ENCODE results near the gene PARD3B. TPM values are rescaled to one million over a fixed set of nuclear protein-coding genes. Genes with fewer than 3 reads are reported as not detected.
"Not testable (repeated sequence)": the region's sequence is repeated elsewhere in the genome, so short reads cannot be mapped to it uniquely, and the experiment has no call there.

Gene PARD3B
- total RNA-seq, 2 experiments from 2014 or later: 0.16 TPM; not detected in 1

DNA sequence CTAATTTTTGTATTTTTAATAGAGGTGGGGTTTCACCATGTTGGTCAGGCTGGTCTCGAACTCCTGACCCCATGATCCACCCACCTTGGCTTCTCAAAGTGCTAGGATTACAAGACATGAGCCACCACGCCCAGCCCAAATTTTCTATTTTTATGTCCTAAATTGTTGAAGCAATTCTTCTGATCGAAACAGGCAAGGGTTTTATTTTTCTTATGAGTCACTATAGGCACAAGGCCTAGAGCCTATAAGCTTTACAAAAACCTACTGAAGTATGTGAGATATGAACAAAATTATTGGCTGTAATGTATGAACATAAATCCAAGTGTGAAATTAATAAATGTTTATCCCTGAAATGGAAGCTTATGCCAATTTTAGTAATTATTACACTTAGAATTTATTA lies 672.8 kb downstream of the PARD3B start:
- no peaks in the 10 kb centered on the region for H3K27me3 Mint-ChIP-seq
- H3K9me3 Mint-ChIP-seq (ENCODE audit: low read depth): no peaks in the 10 kb centered on the region
- H3K36me3 Mint-ChIP-seq: no peaks in the 10 kb centered on the region
- H3K27ac Mint-ChIP-seq: no peak overlapping the region
- ATAC-seq: no peak
- no peaks in the 10 kb centered on the region for H3K4me1 Mint-ChIP-seq
- CTCF ChIA-PET: no interaction called here
- DNase-seq: no peak
- H3K4me3 Mint-ChIP-seq: no peak overlapping the region

DNA sequence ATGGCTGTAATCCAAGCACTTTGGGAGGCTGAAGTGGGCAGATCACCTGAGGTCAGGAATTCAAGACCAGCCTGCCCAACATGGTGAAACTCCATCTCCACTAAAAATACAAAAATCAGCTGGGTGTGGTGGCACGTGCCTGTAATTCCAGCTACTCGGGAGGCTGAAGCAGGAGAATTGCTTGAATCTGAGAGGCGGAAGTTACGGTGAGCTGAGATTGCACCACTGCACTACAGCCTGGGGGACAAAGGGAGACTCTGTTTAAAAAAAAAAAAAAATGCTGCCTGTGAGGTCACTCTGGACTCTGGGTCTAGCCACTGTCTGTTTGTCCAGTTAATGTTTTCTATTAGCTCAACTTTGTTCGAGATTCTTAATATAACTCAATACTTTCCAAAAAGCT lies 673.5 kb downstream of the PARD3B start:
- H3K27me3 Mint-ChIP-seq; H3K4me3 Mint-ChIP-seq; H3K9me3 Mint-ChIP-seq (ENCODE audit: low read depth); CTCF ChIA-PET; H3K36me3 Mint-ChIP-seq; ATAC-seq; DNase-seq; H3K4me1 Mint-ChIP-seq; H3K27ac Mint-ChIP-seq: not testable (repeated sequence)

- H3K36me3 Mint-ChIP-seq: no peaks in the 10 kb centered on the region
- CTCF ChIA-PET: no interaction called here
- no peak for DNase-seq
- no peak overlapping the region for H3K4me3 Mint-ChIP-seq
- no peaks in the 10 kb centered on the region for H3K4me1 Mint-ChIP-seq
- H3K27ac Mint-ChIP-seq: no peak overlapping the region
- ATAC-seq: no peak
- no peaks in the 10 kb centered on the region for H3K27me3 Mint-ChIP-seq
- no peaks in the 10 kb centered on the region for H3K9me3 Mint-ChIP-seq (ENCODE audit: low read depth)
Observed at GRCh38 chr2:205220559-205220958, 675.3 kb downstream of the PARD3B start.

GRCh38 chr2:205232086-205232485 lies 686.8 kb downstream of the PARD3B start:
- H3K36me3 Mint-ChIP-seq: no peaks in the 10 kb centered on the region
- no peak overlapping the region for H3K27ac Mint-ChIP-seq
- H3K4me3 Mint-ChIP-seq: no peak overlapping the region
- H3K9me3 Mint-ChIP-seq (ENCODE audit: low read depth): no peaks in the 10 kb centered on the region
- CTCF ChIA-PET: no interaction called here
- H3K4me1 Mint-ChIP-seq: no peaks in the 10 kb centered on the region
- ATAC-seq (no peak), DNase-seq (no peak)
- no peaks in the 10 kb centered on the region for H3K27me3 Mint-ChIP-seq

- Mint-ChIP-seq H3K4me1 (no peaks in the 10 kb centered on the region), H3K27ac (no peak overlapping the region), H3K4me3 (no peak overlapping the region), H3K9me3 (ENCODE audit: low read depth) (no peaks in the 10 kb centered on the region), H3K36me3 (no peaks in the 10 kb centered on the region), H3K27me3 (no peaks in the 10 kb centered on the region)
- DNase-seq (no peak), ATAC-seq (no peak)
- CTCF ChIA-PET: no interaction called here
Observed at GRCh38 chr2:205235434-205235833, 690.2 kb downstream of the PARD3B start.

GRCh38 chr2:205237524-205237923 lies 692.2 kb downstream of the PARD3B start:
- H3K9me3 Mint-ChIP-seq (ENCODE audit: low read depth): no peaks in the 10 kb centered on the region
- H3K27me3 Mint-ChIP-seq: no peaks in the 10 kb centered on the region
- ATAC-seq (no peak), DNase-seq (no peak)
- H3K36me3 Mint-ChIP-seq: no peaks in the 10 kb centered on the region
- no peak overlapping the region for H3K4me3 Mint-ChIP-seq
- CTCF ChIA-PET: no interaction called here
- H3K27ac Mint-ChIP-seq: no peak overlapping the region
- no peaks in the 10 kb centered on the region for H3K4me1 Mint-ChIP-seq

DNA sequence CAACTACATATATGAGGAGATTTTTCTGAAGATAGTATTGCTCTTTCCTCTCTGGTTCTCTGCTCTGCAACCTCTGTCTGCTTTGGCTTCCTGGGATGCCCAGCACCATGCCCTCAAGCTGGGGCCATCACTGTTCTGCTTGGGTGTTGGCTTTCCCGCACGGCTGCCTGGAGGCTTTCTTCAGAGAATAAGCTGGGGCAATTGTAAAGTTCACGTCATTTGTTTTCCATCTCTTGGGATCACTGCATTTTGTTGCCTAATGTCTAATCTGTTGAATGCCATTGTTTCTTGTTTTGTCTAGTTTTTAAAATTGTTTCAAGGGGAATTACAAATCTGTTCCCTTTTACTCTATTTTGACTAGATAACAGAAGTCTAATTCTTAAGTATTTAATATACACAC lies 699.7 kb downstream of the PARD3B start:
- Mint-ChIP-seq H3K27me3 (no peaks in the 10 kb centered on the region), H3K4me1 (no peaks in the 10 kb centered on the region), H3K9me3 (ENCODE audit: low read depth) (no peaks in the 10 kb centered on the region), H3K36me3 (no peaks in the 10 kb centered on the region), H3K27ac (no peak overlapping the region), H3K4me3 (no peak overlapping the region)
- DNase-seq (no peak), ATAC-seq (no peak)
- CTCF ChIA-PET: no interaction called here

- Mint-ChIP-seq H3K36me3 (no peaks in the 10 kb centered on the region), H3K4me1 (no peaks in the 10 kb centered on the region), H3K27me3 (no peaks in the 10 kb centered on the region), H3K4me3 (no peak overlapping the region), H3K27ac (no peak overlapping the region), H3K9me3 (ENCODE audit: low read depth) (no peaks in the 10 kb centered on the region)
- ATAC-seq (no peak), DNase-seq (no peak)
- CTCF ChIA-PET: interaction anchor here (0.9 kb wide), 1 partner anchor 19 kb away, joined by 3 read pairs; no protein-coding TSS in a partner anchor
Observed at GRCh38 chr2:205245652-205246051, 700.4 kb downstream of the PARD3B start.

DNA sequence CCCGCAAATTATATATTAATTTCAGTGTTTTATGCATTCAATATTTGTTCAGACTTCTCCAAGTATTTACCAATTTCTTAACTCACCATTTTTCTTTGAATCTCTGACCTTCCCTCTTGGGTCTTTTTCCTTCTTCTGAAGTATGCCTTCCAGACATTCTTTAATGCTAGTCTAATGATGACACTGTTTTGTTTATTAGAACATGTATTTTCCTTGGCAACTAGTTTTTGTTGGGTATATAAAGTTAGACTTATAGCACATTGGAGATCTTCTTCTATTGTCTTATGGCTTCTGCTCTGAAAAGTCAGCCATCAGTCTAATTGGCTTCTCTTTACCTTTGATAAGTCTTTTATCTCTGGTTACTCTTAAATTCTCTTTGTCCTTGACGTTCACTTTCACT lies 713.8 kb downstream of the PARD3B start:
- no peaks in the 10 kb centered on the region for H3K4me1 Mint-ChIP-seq
- CTCF ChIA-PET: no interaction called here
- H3K36me3 Mint-ChIP-seq: no peaks in the 10 kb centered on the region
- H3K4me3 Mint-ChIP-seq: no peak overlapping the region
- H3K27me3 Mint-ChIP-seq: peaks cover 4% of the 10 kb centered on the region
- ATAC-seq (no peak), DNase-seq (no peak)
- H3K9me3 Mint-ChIP-seq (ENCODE audit: low read depth): no peaks in the 10 kb centered on the region
- H3K27ac Mint-ChIP-seq: no peak overlapping the region

GRCh38 chr2:205261516-205262020 lies 716.3 kb downstream of the PARD3B start:
- Mint-ChIP-seq H3K27ac (no peak overlapping the region), H3K36me3 (no peaks in the 10 kb centered on the region), H3K9me3 (ENCODE audit: low read depth) (no peaks in the 10 kb centered on the region), H3K4me1 (no peaks in the 10 kb centered on the region), H3K27me3 (peaks cover 4% of the 10 kb centered on the region), H3K4me3 (no peak overlapping the region)
- ATAC-seq (no peak), DNase-seq (no peak)
- CTCF ChIA-PET: no interaction called here

DNA sequence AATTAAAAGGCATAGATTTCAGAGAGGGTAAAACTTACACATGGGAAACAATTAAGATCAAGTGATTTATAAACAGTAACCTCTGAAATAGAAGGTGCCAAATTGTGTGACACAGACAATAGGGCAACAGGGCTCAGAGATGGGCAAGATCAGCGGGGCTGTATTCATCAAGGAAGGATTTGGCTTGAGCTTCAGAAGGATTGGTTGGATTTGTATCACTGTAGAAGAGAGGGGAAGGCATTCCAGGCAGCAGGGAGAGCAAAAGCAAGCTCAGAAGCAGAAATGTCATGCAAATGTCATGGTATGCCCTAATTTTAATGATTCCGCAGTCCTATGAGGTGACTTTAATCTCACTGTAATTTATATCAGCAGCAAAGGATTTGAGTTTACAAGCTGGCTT lies 722.0 kb downstream of the PARD3B start:
- CTCF ChIA-PET: interaction anchor here (1.2 kb wide), 1 partner anchor 9 kb away, joined by 3 read pairs; no protein-coding TSS in a partner anchor

DNA sequence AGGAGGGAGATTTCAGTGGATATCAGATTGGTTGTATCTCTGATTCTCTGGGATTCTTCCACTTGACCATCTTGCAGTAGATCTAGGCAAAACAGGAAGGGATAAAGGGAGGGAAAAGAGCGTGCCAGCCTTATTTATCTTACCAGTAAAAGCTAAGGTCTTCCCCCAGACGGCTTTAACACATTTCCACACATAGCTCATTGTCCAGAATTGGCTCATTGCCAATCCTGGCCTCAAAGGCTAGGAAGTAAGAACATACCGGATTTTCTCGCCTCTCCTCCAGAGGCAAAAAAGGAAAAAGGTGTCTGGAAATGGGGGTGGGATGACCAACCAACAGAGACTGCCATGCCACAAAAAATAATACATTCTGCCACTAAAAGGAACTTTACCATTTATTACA lies 725.4 kb downstream of the PARD3B start:
- H3K4me1 Mint-ChIP-seq: no peaks in the 10 kb centered on the region
- H3K27me3 Mint-ChIP-seq: no peaks in the 10 kb centered on the region
- CTCF ChIA-PET: interaction anchor here (0.9 kb wide), 1 partner anchor 9 kb away, joined by 3 read pairs; no protein-coding TSS in a partner anchor
- H3K4me3 Mint-ChIP-seq: no peak overlapping the region
- ATAC-seq (no peak), DNase-seq (no peak)
- no peaks in the 10 kb centered on the region for H3K36me3 Mint-ChIP-seq
- H3K9me3 Mint-ChIP-seq (ENCODE audit: low read depth): no peaks in the 10 kb centered on the region
- H3K27ac Mint-ChIP-seq: no peak overlapping the region

More for the DNA sequence above, 722.0 kb downstream of the PARD3B start:
- no peaks in the 10 kb centered on the region for H3K27me3 Mint-ChIP-seq
- H3K9me3 Mint-ChIP-seq (ENCODE audit: low read depth): no peaks in the 10 kb centered on the region
- DNase-seq (no peak), ATAC-seq (no peak)
- H3K36me3 Mint-ChIP-seq: no peaks in the 10 kb centered on the region
- no peaks in the 10 kb centered on the region for H3K4me1 Mint-ChIP-seq
- no peak overlapping the region for H3K27ac Mint-ChIP-seq
- no peak overlapping the region for H3K4me3 Mint-ChIP-seq

DNA sequence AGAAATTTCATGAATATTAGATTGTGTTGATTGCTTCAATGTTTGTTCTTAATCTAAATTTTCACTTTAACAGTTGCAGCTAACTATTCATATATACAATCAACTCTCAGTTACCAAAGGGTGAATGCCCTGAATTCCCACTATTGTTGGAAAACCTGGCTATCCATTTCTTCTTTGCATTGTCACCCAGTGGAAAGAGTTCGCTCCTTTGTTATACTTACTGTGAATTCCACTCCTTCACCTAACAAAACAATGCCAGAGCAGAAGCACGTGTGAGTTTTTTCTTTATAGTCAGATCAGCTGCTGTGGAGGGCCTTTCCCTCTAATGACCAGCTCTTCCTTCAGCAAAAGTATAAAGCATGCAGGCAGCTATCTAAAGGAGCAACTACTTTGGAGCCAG lies 727.9 kb downstream of the PARD3B start:
- ATAC-seq: no peak
- Mint-ChIP-seq H3K36me3 (no peaks in the 10 kb centered on the region), H3K27me3 (no peaks in the 10 kb centered on the region), H3K27ac (no peak overlapping the region), H3K9me3 (ENCODE audit: low read depth) (no peaks in the 10 kb centered on the region), H3K4me3 (no peak overlapping the region), H3K4me1 (no peaks in the 10 kb centered on the region)
- CTCF ChIA-PET: no interaction called here
- DNase-seq: no peak

DNA sequence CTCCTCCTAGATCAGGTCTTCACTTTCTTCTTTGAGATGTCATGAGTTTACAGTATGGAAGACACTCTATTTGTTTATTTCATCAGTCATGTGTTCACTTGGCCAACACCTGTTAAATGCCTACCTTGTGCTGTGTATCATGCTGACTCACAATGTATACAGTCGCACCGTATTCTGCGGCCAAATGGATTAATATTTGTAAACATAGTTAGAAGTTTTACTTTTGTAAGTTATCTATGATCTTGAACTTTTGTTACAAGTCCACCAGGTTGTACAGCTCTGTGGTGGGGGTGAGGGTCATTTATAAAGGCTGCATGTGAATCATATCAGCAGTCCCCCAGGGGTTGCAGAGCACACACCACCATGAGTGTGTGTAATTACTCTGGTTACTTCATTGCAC lies 728.4 kb downstream of the PARD3B start:
- no peaks in the 10 kb centered on the region for H3K36me3 Mint-ChIP-seq
- no peaks in the 10 kb centered on the region for H3K9me3 Mint-ChIP-seq (ENCODE audit: low read depth)
- no peak overlapping the region for H3K4me3 Mint-ChIP-seq
- no peaks in the 10 kb centered on the region for H3K27me3 Mint-ChIP-seq
- no peak overlapping the region for H3K27ac Mint-ChIP-seq
- CTCF ChIA-PET: no interaction called here
- ATAC-seq: no peak
- H3K4me1 Mint-ChIP-seq: no peaks in the 10 kb centered on the region
- DNase-seq: no peak

DNA sequence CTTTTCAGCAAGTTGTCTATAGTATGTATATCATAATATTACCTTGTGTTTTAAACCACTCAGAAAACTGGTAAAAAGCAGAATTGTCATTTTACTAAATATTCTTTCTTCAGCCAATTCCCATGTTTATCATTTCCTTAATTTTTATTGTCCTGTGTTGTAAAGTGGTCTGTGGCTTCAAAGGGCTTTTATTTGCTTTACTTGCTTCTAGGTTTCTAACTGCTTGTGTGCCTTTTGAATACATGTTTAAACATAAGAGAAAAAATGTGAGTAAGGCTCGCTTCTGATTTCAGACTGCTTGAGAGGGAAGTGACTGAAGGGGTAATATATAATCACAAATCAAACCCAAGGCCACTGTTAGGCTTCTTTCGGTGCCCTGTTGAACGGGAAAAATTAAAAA lies 729.5 kb downstream of the PARD3B start:
- Mint-ChIP-seq H3K36me3 (no peaks in the 10 kb centered on the region), H3K27ac (no peak overlapping the region), H3K4me1 (no peaks in the 10 kb centered on the region), H3K4me3 (no peak overlapping the region), H3K9me3 (ENCODE audit: low read depth) (no peaks in the 10 kb centered on the region), H3K27me3 (no peaks in the 10 kb centered on the region)
- CTCF ChIA-PET: no interaction called here
- ATAC-seq (no peak), DNase-seq (no peak)
